ENCODE data around the gene KCNH1.

- TF ChIP-seq CTCF (IDR thresholded peaks at IDR 0.05; ENCODE audit: low read depth, low read length): no peak
- TF ChIP-seq POLR2A (IDR thresholded peaks at IDR 0.05; ENCODE audit: extremely low read depth, insufficient read length): no peak
Measured at GRCh38 chr1:210819266-210819665, 314.7 kb downstream of the KCNH1 start.
